Right lung (tissue), 5 donors: ENCODE measurements around the gene KLHL21. TPM values are rescaled to one million over a fixed set of nuclear protein-coding genes. Genes with fewer than 3 reads are reported as not detected.
A peak's percentile ranks its signal among the peaks of the same experiment; 100 is the strongest.
"Not testable (repeated sequence)": the region's sequence is repeated elsewhere in the genome, so short reads cannot be mapped to it uniquely, and the experiment has no call there.

Experiments
- DNase-seq, 2 donors: peaks; one replicate each; pipeline ENCODE4 v3.0.0-alpha.2; 2013
- polyA plus RNA-seq, 5 donors: library from polyadenylated mRNA; unstranded; fragments of 120-200 nt; gene quantifications; one replicate each; pipeline versions ENCODE4 v1.2.1 to v1.2.3, GENCODE V29; 2013; ENCODE audit warnings: inconsistent platforms in 1 of 5, low replicate concordance in 1 of 5; ENCODE audit not compliant: insufficient read length in 5 of 5, insufficient read depth in 1 of 5

The KLHL21 gene
- polyA plus RNA-seq, 5 donors = 8.4 to 17.4 (median 13.2) TPM

DNA sequence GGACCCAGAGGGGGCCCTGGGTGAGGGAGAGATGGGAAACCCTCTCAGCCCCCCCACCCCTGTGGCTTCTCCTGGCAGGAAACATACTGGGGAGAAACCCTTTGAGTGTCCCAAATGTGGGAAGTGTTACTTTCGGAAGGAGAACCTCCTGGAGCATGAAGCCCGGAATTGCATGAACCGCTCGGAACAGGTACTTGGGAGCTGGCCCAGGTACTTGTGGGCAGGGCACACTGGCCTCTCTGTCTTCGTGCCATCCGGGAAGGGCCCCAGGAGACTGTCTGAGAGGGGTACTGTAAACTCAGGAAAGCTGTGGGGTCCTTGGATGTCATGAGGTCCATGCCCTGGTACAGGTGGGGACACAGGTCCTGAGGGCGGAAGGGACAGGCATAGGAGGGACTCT, 16.8 kb downstream of the KLHL21 start:
- no peak for DNase-seq

DNA sequence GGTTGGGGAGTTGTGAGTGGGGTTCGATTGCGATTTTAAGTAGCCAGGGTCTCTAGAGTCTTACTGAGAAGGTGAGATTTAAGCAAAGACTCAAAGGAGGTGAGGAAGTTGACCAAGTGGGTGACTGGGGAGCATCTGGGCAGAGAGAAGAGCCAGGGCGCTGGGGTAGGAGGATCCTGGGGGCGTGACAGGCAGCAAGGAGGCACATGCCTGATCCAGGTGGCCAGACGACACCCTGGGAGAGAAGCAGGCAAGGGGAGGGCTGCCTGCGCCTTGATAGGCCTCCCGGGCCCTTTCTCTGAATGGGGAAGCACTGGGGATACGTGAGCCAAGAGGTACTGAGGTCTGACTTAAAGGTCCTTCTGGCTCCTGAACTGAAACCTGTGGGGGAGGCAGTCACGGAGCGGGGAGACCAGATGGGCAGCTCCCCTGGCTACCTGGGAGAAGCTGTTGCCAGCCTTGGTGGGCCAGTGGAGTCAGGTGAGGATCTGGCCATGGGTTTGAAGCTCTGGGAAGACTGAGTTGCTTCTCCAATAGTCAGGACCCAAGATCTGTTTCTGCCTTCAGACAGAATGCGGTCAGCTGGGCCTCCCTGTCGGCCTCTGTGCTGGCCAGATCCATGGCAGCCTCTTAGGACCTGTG, 17.5 kb downstream of the KLHL21 start:
- no peak for DNase-seq

DNA sequence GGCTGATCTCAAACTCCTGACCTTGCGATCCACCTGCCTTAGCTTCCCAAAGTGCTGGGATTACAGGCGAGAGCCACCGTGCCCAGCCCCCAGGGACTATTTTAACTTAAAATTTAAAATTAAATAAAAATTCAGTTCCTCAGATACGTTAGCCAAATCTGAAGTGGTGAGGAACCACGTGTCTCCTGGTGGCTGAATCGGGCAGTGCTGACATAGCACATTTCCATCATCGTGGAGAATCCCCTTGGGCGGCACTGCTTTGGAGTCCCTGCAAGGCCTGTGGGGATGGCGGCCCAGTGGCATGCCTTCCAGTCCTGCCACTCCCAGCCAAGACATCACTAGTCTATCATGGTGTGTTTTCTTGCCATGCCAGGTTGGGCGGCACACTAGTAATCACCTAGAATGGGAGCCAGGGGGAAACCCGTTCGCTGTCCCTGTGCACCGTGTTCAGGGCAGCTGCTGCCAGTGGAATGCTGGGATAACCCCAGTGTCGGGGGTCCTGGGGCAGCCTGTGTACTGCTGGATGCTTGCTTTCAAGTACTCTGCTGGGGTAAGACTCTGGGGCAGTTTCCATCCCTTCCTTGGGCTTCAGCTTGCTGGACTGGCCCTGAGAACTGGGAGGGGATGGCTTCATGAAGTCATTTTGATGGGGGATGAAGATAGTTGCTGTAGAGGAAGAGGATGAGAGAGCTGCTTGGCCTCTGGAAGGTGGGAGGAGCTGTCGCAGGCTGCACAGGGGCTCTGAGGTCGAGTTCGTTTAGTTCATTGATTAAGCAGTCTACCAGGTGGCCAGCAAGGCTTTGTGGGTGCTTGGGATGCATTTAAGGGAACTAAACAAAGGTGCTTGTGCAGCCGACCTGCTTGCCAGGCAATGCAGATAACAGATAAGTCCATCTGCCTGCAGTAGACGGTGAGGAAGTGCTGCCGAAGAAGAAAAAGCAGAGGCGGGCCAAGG, 18.3 kb downstream of the KLHL21 start:
- no peak for DNase-seq

DNA sequence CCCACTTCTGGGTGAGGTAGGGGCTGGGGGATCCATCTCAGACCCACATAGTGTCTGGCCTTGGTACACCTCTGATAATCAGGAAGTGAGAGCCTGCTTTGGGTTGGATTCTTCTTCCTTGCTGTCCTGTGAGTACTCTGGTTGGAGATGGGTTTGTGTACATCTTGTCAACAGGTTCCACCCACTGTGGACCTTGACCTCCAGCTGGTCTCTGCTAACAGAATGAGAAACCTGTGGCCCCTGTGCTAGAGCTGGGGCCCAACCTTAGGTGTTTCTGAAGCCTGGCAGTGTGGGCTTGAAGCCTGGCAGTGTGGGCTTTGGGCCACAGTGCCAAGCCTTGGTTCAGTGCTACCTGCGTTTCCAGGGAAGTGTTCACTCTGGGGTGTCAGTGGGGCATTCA, 20.3 kb downstream of the KLHL21 start:
- no peak for DNase-seq

DNA sequence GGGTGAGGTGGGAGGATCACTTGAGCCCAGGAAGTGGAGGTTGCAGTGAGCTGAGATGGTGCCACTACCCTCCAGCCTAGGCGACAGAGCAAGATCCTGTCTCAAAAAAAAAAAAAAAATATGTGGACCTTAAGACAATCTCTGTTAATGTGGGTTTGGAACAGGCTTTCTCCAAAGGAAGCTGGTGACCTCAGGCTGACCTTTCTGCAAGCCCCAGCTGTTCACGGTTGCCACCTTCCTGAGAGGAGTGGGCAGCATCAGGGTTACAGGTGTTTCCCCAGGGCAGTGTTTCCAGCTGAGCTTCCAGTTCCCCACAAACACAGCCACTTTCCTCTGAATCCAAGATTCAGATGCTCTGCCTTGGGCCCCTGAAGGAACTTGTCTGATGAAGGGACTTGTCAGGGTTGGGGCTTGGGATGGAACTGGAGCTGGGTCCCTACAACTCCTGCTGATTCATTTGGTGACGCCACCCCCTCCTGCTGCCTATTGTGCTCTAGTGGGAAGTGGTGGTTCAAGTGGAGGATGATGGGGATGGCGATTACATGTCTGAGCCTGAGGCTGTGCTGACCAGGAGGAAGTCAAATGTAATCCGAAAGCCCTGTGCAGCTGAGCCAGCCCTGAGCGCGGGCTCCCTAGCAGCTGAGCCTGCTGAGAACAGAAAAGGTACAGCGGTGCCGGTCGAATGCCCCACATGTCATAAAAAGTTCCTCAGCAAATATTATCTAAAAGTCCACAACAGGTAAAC, 20.9 kb downstream of the KLHL21 start:
- DNase-seq = no peak

DNA sequence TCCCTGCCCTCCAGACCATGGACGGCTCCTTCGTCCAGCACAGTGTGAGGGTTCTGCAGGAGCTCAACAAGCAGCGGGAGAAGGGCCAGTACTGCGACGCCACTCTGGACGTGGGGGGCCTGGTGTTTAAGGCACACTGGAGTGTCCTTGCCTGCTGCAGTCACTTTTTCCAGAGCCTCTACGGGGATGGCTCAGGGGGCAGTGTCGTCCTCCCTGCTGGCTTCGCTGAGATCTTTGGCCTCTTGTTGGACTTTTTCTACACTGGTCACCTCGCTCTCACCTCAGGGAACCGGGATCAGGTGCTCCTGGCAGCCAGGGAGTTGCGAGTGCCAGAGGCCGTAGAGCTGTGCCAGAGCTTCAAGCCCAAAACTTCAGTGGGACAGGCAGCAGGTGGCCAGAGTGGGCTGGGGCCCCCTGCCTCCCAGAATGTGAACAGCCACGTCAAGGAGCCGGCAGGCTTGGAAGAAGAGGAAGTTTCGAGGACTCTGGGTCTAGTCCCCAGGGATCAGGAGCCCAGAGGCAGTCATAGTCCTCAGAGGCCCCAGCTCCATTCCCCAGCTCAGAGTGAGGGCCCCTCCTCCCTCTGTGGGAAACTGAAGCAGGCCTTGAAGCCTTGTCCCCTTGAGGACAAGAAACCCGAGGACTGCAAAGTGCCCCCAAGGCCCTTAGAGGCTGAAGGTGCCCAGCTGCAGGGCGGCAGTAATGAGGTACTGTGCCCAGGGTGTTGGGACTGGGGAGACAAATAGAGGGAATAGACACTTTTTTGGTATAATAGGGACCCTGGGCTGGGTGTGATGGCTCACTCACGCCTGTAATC, 21.9 kb downstream of the KLHL21 start:
- no peak for DNase-seq

DNA sequence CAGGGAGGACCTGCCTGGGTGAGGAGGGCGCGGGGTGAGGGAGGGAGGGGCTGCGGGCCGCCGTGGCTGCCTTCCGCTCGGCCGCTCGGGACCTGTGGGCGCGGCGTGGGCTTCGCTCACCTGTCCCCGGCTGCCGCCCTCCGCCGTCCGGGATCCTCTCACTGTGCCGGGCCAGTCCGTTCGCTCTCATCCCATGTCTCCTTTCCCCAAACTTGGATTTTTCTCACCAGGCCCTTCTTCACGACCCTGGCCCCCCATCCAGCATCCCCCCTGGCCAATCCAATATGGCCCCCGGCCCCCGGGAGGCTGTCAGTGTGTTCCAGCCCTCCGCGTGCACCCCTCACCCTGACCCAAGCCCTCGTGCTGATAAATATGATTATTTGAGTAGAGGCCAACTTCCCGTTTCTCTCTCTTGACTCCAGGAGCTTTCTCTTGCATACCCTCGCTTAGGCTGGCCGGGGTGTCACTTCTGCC, 22.5 kb downstream of the KLHL21 start:
- DNase-seq = no peak

DNA sequence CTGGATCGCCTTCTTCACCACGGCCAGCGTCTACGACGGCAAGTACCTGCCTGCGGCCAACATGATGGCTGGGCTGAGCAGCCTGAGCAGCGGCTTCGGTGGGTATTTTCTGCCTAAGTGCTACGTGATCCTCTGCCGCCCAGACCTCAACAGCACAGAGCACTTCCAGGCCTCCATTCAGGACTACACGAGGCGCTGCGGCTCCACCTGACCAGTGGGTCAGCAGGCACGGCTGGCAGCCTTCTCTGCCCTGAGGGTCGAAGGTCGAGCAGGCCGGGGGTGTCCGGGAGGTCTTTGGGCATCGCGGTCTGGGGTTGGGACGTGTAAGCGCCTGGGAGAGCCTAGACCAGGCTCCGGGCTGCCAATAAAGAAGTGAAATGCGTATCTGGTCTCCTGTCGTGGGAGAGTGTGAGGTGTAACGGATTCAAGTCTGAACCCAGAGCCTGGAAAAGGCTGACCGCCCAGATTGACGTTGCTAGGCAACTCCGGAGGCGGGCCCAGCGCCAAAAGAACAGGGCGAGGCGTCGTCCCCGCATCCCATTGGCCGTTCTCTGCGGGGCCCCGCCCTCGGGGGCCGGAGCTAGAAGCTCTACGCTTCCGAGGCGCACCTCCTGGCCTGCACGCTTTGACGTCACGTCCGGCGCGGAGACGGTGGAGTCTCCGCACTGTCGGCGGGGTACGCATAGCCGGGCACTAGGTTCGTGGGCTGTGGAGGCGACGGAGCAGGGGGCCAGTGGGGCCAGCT, 23.1 kb downstream of the KLHL21 start, which contains the start of gene ZBTB48:
TSS of gene ZBTB48 (plus strand) at position 621 of the 745 bp plus-strand sequence. CDS start 616 bp downstream, outside the sequence.
- DNase-seq = peak; percentile 99

DNA sequence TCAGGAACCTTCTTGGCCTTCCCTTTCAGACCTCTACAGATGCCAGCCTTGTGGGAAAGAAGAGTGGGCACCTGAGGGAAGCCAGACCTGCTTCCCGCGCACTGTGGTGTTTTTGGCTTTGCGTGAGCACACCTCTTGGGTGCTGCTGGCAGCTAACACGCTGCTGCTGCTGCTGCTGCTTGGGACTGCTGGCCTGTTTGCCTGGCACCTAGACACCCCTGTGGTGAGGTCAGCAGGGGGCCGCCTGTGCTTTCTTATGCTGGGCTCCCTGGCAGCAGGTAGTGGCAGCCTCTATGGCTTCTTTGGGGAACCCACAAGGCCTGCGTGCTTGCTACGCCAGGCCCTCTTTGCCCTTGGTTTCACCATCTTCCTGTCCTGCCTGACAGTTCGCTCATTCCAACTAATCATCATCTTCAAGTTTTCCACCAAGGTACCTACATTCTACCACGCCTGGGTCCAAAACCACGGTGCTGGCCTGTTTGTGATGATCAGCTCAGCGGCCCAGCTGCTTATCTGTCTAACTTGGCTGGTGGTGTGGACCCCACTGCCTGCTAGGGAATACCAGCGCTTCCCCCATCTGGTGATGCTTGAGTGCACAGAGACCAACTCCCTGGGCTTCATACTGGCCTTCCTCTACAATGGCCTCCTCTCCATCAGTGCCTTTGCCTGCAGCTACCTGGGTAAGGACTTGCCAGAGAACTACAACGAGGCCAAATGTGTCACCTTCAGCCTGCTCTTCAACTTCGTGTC, 23.9 kb downstream of the KLHL21 start:
- no peak for DNase-seq

DNA sequence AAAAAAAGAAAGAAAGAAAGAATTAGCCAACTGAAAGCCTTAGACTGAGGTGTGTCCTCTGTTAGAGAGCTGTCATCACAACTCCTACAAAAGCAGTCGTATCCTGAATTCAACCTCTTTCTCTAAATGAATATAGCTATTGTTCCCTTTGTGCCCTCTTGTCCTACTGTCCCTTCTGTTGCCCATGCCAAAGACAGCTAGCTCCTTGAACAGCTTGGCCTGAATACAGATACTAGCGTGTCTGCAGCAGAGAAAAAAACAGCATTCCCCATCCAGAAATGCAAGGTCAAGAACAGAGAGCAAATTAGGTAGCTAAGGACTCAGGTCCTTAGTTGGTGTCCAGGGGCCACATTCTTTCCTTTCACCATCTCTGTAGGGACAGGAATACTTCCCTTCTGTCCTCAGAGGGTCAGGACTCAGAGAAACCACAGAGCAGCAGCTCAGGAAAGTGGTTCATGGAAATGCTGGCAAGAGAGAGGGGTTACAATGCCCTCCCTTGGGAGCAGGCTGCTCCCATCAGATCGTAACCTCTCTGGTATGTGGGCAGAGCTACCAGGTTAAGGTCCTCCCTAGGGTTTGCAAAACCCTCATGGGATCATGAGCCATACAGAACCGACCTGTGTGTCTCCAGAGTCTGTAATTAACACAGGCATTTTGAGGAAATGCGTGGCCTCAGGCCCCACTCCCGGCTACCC, 24.7 kb downstream of the KLHL21 start:
- DNase-seq = no peak

DNA sequence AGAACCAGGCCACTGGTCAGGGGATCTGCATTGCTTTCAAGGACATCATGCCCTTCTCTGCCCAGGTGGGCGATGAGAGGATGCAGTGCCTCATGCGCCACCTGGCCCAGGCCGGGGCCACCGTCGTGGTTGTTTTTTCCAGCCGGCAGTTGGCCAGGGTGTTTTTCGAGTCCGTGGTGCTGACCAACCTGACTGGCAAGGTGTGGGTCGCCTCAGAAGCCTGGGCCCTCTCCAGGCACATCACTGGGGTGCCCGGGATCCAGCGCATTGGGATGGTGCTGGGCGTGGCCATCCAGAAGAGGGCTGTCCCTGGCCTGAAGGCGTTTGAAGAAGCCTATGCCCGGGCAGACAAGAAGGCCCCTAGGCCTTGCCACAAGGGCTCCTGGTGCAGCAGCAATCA, 27.9 kb downstream of the KLHL21 start:
- no peak for DNase-seq

DNA sequence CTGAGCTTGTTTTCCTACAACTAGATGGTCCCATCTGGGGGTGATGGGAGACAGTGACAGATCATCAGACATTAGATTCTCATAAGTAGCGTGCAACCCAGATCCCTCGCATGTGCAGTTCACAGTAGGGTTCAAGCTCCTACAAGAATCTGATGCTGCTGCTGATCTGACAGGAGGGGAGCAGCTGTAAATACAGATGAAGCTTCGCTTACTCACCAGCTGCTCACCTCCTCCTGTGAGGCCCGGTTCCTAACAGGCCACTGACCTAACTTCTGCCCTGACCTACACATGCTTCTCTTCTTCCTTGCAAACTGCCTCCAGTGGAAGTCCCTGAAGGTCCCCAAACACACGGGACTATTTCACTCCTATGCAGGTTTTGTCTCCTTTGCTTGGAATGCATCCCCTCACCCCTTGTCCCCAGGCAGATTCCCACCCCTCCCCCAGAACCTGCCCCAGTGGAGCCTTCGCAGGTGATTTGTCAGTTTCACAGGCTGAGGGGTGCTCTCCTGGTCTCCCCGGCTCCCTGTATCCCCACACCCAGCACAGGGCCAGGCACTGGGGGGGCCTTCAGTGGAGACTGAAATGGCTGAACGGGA, 28.5 kb downstream of the KLHL21 start:
- DNase-seq = no peak

DNA sequence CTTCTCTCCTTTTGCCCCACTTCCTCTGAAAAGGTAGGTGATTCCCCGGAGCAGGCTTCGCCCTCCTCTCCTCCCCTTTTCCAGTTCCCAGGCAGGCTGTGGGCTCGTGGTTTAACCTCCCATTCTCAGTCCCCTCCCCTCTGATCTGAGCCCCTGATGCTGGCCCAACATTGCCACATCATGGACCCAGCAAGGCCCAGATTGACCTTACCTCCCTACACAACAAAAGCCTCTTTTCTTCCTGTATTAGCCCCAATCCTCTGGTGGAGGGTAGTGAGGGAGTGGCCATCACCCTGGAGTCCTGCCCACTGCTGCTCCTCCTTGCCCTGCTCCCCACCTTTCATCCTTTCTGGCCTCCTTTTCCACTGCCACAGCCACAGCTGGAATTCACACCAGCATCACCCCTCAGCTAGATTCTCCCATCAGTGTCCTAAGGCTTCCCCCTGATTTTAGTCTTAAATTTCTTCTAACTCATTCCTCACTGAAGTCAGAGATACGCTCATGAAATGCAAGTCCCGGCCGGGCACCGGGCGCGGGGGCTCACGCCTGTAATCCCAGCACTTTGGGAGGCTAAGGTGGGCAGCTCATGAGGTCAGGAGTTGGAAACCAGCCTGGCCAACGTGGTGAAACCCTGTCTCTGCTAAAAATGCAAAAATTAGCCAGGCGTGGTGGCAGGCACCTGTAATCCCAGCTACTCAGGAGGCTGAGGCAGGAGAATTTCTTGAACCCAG, 29.9 kb downstream of the KLHL21 start:
- no peak for DNase-seq

DNA sequence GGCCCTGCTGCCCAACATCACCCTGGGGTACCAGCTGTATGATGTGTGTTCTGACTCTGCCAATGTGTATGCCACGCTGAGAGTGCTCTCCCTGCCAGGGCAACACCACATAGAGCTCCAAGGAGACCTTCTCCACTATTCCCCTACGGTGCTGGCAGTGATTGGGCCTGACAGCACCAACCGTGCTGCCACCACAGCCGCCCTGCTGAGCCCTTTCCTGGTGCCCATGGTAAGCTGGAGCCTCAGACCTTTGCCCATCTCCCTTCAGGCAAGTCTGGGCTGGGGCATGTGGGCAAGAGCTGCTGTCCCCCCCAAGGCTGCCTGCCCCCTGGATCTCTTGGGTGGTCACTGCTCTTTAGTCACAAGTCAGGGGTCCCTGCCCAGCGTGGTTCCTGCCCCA, 31.7 kb downstream of the KLHL21 start:
- no peak for DNase-seq

DNA sequence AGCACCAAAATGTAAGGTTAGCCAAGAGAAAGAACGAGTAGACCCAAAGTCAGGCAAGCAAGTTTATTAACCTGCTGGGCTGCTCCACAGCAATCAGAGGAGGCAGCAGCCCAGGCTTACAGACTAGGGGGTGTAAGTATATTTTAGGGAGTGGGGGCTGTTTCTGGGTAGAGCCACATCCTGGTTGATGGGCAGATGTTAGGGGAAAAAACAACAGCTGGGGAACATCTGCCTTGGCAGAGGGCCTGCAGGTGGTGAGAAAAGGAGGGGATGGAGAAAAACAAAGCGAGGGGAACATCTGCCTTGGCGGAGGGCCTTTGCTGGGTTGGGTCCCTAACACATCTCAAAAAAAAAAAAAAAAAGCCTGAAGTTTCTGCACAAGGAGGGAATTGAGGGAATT, 32.6 kb downstream of the KLHL21 start:
- DNase-seq = no peak

DNA sequence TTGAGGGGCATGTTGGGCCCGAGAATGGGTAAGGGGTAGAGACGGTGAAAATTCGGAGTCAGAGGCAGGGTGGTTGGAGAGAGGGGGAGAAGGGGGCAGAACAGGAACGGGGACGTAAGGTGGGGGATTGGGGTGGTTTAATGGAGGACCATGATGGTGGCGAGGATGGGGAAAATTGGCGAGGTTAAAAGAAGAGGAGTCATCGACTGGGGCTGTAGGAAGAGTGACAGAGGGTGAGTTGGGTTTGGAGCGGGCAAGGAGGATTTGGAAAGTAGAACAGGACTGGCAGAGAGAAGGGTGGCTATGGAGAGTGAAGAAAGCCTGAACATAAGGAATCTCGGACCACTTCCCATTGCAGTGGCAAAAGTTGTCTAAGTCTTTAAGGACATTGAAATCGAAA, 33.6 kb downstream of the KLHL21 start:
- DNase-seq = no peak

DNA sequence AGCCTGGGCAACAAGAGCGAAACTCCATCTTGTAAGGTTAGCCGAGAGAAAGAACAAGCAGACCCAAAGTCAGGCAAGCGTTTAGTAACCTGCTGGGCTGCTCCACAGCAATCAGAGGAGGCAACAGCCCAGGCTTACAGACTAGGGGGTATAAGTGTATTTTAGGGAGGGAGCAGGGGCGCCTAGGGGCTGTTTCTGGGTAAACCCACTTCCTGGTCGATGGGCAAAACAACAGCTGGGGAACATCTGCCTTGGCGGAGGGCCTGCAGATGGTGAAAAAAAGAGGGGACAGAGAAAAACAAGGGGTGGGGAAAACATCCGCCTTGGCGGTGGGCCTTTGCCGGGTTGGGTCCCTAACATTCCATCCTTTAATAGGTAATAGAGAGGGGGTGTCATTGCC, 42.4 kb downstream of the KLHL21 start:
- peak in 1 of 2 donors; percentile 23 for DNase-seq

DNA sequence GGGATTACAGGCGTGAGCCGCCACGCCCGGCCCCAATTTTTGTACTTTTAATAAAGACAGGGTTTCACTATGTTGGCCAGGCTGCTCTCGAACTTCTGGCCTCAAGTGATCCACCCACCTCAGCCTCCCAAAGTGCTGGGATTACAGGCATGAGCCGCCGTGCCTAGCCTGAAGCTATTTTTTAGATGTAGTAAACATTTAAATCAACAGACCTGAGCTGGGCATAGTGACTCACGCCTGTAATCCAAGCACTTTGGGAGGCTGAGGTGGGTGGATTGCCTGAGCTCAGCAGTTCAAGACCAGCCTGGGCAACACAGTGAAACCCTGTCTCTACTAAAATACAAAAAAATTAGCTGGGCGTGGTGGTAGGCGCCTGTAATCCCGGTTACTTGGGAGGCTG, 43.5 kb downstream of the KLHL21 start:
- not testable (repeated sequence) for DNase-seq
